HEK293T (cell line): ENCODE data around the gene SBF1.

ENCODE experiments used
- BHLHE40 ChIP-seq: fragments of 450-650 bp; IDR thresholded peaks from 2 replicates; pipeline ENCODE4 v1.6.1; 2016; ENCODE audit warnings: mild to moderate bottlenecking, moderate library complexity, borderline replicate concordance
- FOXA1 ChIP-seq: fragments of 450-650 bp; IDR thresholded peaks from 2 replicates; pipeline ENCODE4 v1.6.1; 2016; ENCODE audit warnings: mild to moderate bottlenecking
- FOXK2 ChIP-seq: fragments of 450-650 bp; IDR thresholded peaks from 2 replicates; pipeline ENCODE4 v1.6.1; 2016; ENCODE audit warnings: mild to moderate bottlenecking
- LEF1 ChIP-seq: fragments of 450-650 bp; IDR thresholded peaks from 2 replicates; pipeline ENCODE4 v1.6.1; 2017; ENCODE audit warnings: mild to moderate bottlenecking, borderline replicate concordance
- NFRKB ChIP-seq: fragments of 450-650 bp; IDR thresholded peaks from 2 replicates; pipeline ENCODE4 v1.6.1; 2016; ENCODE audit warnings: mild to moderate bottlenecking, moderate library complexity
- SP1 ChIP-seq: fragments of 450-650 bp; IDR thresholded peaks from 2 replicates; pipeline ENCODE4 v1.6.1; 2017
- SUZ12 ChIP-seq: fragments of 450-650 bp; IDR thresholded peaks from 2 replicates; pipeline ENCODE4 v1.6.1; 2016; ENCODE audit warnings: mild to moderate bottlenecking
- TARDBP ChIP-seq: fragments of 450-650 bp; IDR thresholded peaks from 2 replicates; pipeline ENCODE4 v1.6.1; 2016
- ZNF384 ChIP-seq: fragments of 450-650 bp; IDR thresholded peaks from 2 replicates; pipeline ENCODE4 v1.6.1; 2016

DNA sequence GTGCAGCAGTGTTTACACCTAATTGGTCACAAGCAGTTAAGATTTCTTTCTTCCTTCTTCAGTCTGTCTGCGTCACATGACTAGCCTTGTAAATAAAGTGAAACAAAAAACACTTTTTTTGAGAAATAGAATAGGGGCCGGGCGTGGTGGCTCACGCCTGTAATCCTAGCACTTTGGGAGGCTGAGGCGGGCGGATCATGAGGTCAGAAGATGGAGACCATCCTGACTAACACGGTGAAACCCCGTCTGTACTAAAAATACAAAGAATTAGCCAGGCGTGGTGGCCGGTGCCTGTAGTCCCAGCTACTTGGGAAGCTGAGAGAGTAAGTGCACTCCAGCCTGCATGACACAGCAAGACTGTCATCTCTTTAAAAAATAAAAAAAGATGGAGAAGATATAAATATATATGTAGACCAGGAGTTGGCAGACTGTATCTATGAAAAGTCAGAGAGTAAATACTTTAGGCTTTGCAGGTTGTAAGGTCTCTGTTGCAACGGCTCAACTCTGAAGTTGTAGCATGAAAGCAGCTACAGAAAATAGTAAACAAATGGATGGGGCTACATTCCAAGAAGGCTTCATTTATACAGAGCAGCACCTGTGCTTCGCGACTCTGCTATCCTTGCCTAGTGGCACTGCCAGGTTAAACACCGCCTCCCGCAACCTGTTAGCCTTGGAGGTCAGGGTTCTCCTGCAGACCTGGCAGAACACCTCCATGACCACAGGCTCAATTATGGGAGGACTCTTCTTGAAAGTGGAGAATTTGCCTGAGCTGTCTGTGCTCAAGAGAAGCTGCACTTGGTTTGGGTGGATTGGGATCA is 75.8 kb downstream of the SBF1 start:
- no peak for TF ChIP-seq FOXA1
- no peak for TF ChIP-seq TARDBP
- TF ChIP-seq NFRKB, result no peak
- TF ChIP-seq LEF1, result no peak
- TF ChIP-seq SUZ12, result no peak
- TF ChIP-seq FOXK2, result no peak
- no peak for TF ChIP-seq BHLHE40
- no peak for TF ChIP-seq ZNF384
- no peak for TF ChIP-seq SP1
